A549 (cell line): ENCODE results near the gene PCDHB9. TPM values are rescaled to one million over a fixed set of nuclear protein-coding genes. Genes with fewer than 3 reads are reported as not detected.
"Not testable (repeated sequence)": the region's sequence is repeated elsewhere in the genome, so short reads cannot be mapped to it uniquely, and the experiment has no call there.

Experiments
- ATAC-seq, 2 experiments: fragments of 200-7000 bp in 1 of 2; fragments of >200 bp in 1 of 2; cut with Nextera tagmentation in 1 of 2; cut with Tn5 transposase in 1 of 2; 3 replicates each; pipeline versions ENCODE4 v1.8.0 to v1.9.1; 2018 to 2020; ENCODE audit warnings: mild to moderate bottlenecking in 1 of 2, moderate library complexity in 1 of 2
- CTCF ChIA-PET: fragments of 300-600 bp; sonication (Branson Sonifier 250); formaldehyde crosslinking; extraction: SDS; loops from one replicate; lab custom pipeline; 2021; ENCODE audit warnings: antibody characterized with exemption, inconsistent platforms; lab: Yijun Ruan, JAX
- POLR2A ChIA-PET: fragments of 350-600 bp; formaldehyde crosslinking; extraction: SDS; loops from one replicate; lab custom pipeline; 2021; ENCODE audit warnings: antibody characterized with exemption, inconsistent platforms; lab: Yijun Ruan, JAX
- DNase-seq, 2 experiments: peaks; one replicate each; pipeline versions ENCODE4 v3.0.0 to v3.0.0-alpha.2; 2011 to 2016; ENCODE audit warnings: low read depth in 1 of 2, low spot score in 1 of 2
- FAIRE-seq: peaks from 2 replicates; lab custom pipeline; 2011; peaks lifted over from hg19 to GRCh38; lab: Jason Lieb, UNC
- H3K27ac ChIP-seq, 2 experiments: fragments of >200 bp; sonication (Bioruptor Twin); formaldehyde crosslinking; 3 replicates each; pipeline ENCODE4 v1.5.1; 2016 to 2017
- H3K4me1 ChIP-seq: fragments of >200 bp; sonication (Bioruptor Twin); formaldehyde crosslinking; 3 replicates; pipeline ENCODE4 v1.6.1; 2016
- H3K4me2 ChIP-seq: fragments of >200 bp; sonication (Bioruptor Twin); formaldehyde crosslinking; 3 replicates; pipeline ENCODE4 v1.6.1; 2016
- H3K4me3 ChIP-seq: fragments of >200 bp; sonication (Bioruptor Twin); formaldehyde crosslinking; 3 replicates; pipeline ENCODE4 v1.5.1; 2016
- H3K9me3 ChIP-seq: fragments of >200 bp; sonication (Bioruptor Twin); formaldehyde crosslinking; 3 replicates; pipeline ENCODE4 v1.6.1; 2016
- CBX8 ChIP-seq: fragments of 200-600 bp; sonication (generic); IDR thresholded peaks from 2 replicates; pipeline ENCODE4 v1.6.1; 2016
- CEBPB ChIP-seq, 2 experiments: fragments of >200 bp in 1 of 2; sonication (Bioruptor Twin) in 1 of 2; formaldehyde crosslinking in 1 of 2; IDR thresholded peaks; 2 replicates each; pipeline ENCODE4 v1.6.1; 2012 to 2016
- CHD2 ChIP-seq: fragments of 150-350 bp; IDR thresholded peaks from 2 replicates; pipeline ENCODE4 v1.6.1; 2014; ENCODE audit warnings: low read length; ENCODE audit not compliant: partially characterized antibody
- CHD4 ChIP-seq: fragments of 200-600 bp; sonication (generic); IDR thresholded peaks from 2 replicates; pipeline ENCODE4 v1.6.1; 2016; ENCODE audit warnings: antibody characterized with exemption, mild to moderate bottlenecking, borderline replicate concordance
- EP300 ChIP-seq, 2 experiments: fragments of >200 bp; sonication (Bioruptor Twin); formaldehyde crosslinking; IDR thresholded peaks; 2 replicates in 1 of 2; 3 replicates in 1 of 2; pipeline ENCODE4 v1.6.1; 2016 to 2017
- FOXS1 ChIP-seq: fragments of 250-450 bp; sonication (Bioruptor Pico); IDR thresholded peaks from 2 replicates; pipeline ENCODE4 v1.5.0; 2020; ENCODE audit warnings: mild to moderate bottlenecking, moderate library complexity
- HOXA7 ChIP-seq: fragments of 250-450 bp; sonication (Bioruptor Pico); IDR thresholded peaks from 2 replicates; pipeline ENCODE4 v1.5.0; 2020; ENCODE audit warnings: mild to moderate bottlenecking, moderate library complexity
- JUN ChIP-seq, 2 experiments: fragments of >200 bp; sonication (Bioruptor Twin); formaldehyde crosslinking; IDR thresholded peaks; 2 replicates in 1 of 2; 3 replicates in 1 of 2; pipeline ENCODE4 v1.6.1; 2016 to 2017
- JUNB ChIP-seq: fragments of >200 bp; sonication (Bioruptor Twin); formaldehyde crosslinking; IDR thresholded peaks from 2 replicates; pipeline ENCODE4 v1.6.1; 2016
- KDM1A ChIP-seq: fragments of 200-600 bp; sonication (generic); IDR thresholded peaks from 2 replicates; pipeline ENCODE4 v1.6.1; 2016; ENCODE audit warnings: low read depth, mild to moderate bottlenecking
- PHF8 ChIP-seq: fragments of 200-600 bp; sonication (generic); IDR thresholded peaks from 2 replicates; pipeline ENCODE4 v1.6.1; 2016; ENCODE audit warnings: low read depth, mild to moderate bottlenecking, antibody characterized with exemption, moderate library complexity, borderline replicate concordance
- RAD21 ChIP-seq, 2 experiments: fragments of >200 bp in 1 of 2; sonication (Bioruptor Twin) in 1 of 2; formaldehyde crosslinking in 1 of 2; IDR thresholded peaks in 1 of 2; conservative IDR thresholded peaks in 1 of 2; 2 replicates in 1 of 2; 3 replicates in 1 of 2; pipeline ENCODE4 v1.6.1; 2012 to 2018; ENCODE audit warnings: inconsistent platforms in 1 of 2
- SMC3 ChIP-seq: fragments of >200 bp; sonication (Bioruptor Twin); formaldehyde crosslinking; IDR thresholded peaks from 3 replicates; pipeline ENCODE4 v1.6.1; 2018; ENCODE audit warnings: inconsistent platforms
- TP53 ChIP-seq: fragments of 250-450 bp; sonication (Bioruptor Pico); IDR thresholded peaks from 2 replicates; pipeline ENCODE4 v1.5.0; 2021; ENCODE audit warnings: mild to moderate bottlenecking, moderate library complexity
- ZFP36 ChIP-seq: fragments of 450-650 bp; IDR thresholded peaks from 2 replicates; pipeline ENCODE4 v1.6.1; 2014; ENCODE audit warnings: borderline replicate concordance; ENCODE audit not compliant: partially characterized antibody
- WGBS: methylation state at CpG from one replicate; pipeline ENCODE4 v1.1.6; 2017; ENCODE audit errors: missing lambda C conversion rate; 5-methylcytosine and 5-hydroxymethylcytosine counted together
- polyA plus RNA-seq, 4 experiments: library from polyadenylated mRNA; depleted of rRNA in 3 of 4; stranded (reverse); fragments of >200 nt; fragmentation: RNase III in 1 of 4; extraction: RNeasy Plus Mini Kit Qiagen cat#74134 plus additional on column Dnase treatment in 1 of 4; gene quantifications; 2 replicates in 3 of 4; 3 replicates in 1 of 4; pipeline ENCODE4 v1.2.3, GENCODE V29; 2011 to 2017
- TF ChIP-seq, protein P1 (sequence below): fragments of >200 bp; sonication (Bioruptor Twin); formaldehyde crosslinking; IDR thresholded peaks from 2 replicates; pipeline ENCODE4 v1.6.1; 2016
- TF ChIP-seq, protein P2 (sequence below): fragments of 200-600 bp; sonication (generic); IDR thresholded peaks from 2 replicates; pipeline ENCODE4 v1.6.1; 2016; ENCODE audit warnings: antibody characterized with exemption, mild to moderate bottlenecking, moderate library complexity
- TF ChIP-seq, protein P3 (sequence below): IDR thresholded peaks from 2 replicates; pipeline ENCODE4 v1.6.1; 2012
- TF ChIP-seq, protein P4 (sequence below): IDR thresholded peaks from 2 replicates; pipeline ENCODE4 v1.6.1; 2012; ENCODE audit warnings: low read depth, borderline replicate concordance
- TF ChIP-seq, protein P5 (sequence below): fragments of >200 bp; sonication (Bioruptor Twin); formaldehyde crosslinking; IDR thresholded peaks from 3 replicates; pipeline ENCODE4 v1.5.1; 2016

Gene PCDHB9
- polyA plus RNA-seq, 2 of the 4 experiments (the other 2 are of a cell fraction): 0.01 to 0.12 TPM

DNA sequence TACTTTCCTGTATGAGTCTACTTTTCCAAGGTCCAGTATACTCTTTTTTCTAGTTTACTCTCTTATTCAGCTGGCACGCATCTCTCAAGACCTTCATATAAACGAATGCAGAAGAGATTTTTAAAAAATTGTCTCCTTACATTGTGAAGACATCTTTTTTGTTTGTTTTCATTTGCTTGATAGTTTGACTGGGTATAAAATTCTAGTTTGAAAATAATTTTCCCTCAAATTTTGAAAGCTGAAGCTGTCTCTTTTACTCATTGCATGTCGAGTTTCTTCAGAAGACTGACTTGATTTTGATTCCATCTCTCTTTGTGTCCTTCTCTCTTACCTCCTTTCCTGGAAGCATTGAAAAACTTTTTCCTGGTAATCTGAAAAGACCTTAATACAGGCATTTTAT is 9.4 kb downstream of the PCDHB9 start:
- TF ChIP-seq JUNB (no peak), SMC3 (no peak), EP300 (IDR thresholded peaks at IDR 0.05) (no peak), ZFP36 (no peak), HOXA7 (CRISPR knock-in tag) (no peak), CHD2 (no peak), KDM1A (no peak), TP53 (CRISPR knock-in tag) (no peak), CHD4 (no peak), CBX8 (no peak), JUN (IDR thresholded peaks at IDR 0.05) (no peak), FOXS1 (no peak)
- TF ChIP-seq, protein P1, sequence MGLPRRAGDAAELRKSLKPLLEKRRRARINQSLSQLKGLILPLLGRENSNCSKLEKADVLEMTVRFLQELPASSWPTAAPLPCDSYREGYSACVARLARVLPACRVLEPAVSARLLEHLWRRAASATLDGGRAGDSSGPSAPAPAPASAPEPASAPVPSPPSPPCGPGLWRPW: no peak
- TF ChIP-seq, protein P2, sequence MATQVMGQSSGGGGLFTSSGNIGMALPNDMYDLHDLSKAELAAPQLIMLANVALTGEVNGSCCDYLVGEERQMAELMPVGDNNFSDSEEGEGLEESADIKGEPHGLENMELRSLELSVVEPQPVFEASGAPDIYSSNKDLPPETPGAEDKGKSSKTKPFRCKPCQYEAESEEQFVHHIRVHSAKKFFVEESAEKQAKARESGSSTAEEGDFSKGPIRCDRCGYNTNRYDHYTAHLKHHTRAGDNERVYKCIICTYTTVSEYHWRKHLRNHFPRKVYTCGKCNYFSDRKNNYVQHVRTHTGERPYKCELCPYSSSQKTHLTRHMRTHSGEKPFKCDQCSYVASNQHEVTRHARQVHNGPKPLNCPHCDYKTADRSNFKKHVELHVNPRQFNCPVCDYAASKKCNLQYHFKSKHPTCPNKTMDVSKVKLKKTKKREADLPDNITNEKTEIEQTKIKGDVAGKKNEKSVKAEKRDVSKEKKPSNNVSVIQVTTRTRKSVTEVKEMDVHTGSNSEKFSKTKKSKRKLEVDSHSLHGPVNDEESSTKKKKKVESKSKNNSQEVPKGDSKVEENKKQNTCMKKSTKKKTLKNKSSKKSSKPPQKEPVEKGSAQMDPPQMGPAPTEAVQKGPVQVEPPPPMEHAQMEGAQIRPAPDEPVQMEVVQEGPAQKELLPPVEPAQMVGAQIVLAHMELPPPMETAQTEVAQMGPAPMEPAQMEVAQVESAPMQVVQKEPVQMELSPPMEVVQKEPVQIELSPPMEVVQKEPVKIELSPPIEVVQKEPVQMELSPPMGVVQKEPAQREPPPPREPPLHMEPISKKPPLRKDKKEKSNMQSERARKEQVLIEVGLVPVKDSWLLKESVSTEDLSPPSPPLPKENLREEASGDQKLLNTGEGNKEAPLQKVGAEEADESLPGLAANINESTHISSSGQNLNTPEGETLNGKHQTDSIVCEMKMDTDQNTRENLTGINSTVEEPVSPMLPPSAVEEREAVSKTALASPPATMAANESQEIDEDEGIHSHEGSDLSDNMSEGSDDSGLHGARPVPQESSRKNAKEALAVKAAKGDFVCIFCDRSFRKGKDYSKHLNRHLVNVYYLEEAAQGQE: no peak
- TF ChIP-seq, protein P3, sequence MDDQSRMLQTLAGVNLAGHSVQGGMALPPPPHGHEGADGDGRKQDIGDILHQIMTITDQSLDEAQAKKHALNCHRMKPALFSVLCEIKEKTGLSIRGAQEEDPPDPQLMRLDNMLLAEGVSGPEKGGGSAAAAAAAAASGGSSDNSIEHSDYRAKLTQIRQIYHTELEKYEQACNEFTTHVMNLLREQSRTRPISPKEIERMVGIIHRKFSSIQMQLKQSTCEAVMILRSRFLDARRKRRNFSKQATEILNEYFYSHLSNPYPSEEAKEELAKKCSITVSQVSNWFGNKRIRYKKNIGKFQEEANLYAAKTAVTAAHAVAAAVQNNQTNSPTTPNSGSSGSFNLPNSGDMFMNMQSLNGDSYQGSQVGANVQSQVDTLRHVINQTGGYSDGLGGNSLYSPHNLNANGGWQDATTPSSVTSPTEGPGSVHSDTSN: no peak
- TF ChIP-seq, protein P4, sequence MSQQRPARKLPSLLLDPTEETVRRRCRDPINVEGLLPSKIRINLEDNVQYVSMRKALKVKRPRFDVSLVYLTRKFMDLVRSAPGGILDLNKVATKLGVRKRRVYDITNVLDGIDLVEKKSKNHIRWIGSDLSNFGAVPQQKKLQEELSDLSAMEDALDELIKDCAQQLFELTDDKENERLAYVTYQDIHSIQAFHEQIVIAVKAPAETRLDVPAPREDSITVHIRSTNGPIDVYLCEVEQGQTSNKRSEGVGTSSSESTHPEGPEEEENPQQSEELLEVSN: no peak
- no peak for FAIRE-seq
- H3K9me3 ChIP-seq: peaks cover 18% of the 10 kb centered on the region
- CTCF ChIA-PET: interaction anchor here (0.6 to 1.8 kb wide), 2 partner anchors 9 to 33 kb away, joined by 3 to 10 read pairs; partner anchors contain the start of gene PCDHB9
- WGBS: 6% methylated on average over 3 of the region's 3 CpGs
- no peak overlapping the region for H3K4me2 ChIP-seq
- no peak overlapping the region for H3K4me3 ChIP-seq
- H3K27ac ChIP-seq: no peak overlapping the region
- no peak for DNase-seq
- H3K4me1 ChIP-seq: no peaks in the 10 kb centered on the region
- no peak for ATAC-seq
- POLR2A ChIA-PET: no interaction called here

DNA sequence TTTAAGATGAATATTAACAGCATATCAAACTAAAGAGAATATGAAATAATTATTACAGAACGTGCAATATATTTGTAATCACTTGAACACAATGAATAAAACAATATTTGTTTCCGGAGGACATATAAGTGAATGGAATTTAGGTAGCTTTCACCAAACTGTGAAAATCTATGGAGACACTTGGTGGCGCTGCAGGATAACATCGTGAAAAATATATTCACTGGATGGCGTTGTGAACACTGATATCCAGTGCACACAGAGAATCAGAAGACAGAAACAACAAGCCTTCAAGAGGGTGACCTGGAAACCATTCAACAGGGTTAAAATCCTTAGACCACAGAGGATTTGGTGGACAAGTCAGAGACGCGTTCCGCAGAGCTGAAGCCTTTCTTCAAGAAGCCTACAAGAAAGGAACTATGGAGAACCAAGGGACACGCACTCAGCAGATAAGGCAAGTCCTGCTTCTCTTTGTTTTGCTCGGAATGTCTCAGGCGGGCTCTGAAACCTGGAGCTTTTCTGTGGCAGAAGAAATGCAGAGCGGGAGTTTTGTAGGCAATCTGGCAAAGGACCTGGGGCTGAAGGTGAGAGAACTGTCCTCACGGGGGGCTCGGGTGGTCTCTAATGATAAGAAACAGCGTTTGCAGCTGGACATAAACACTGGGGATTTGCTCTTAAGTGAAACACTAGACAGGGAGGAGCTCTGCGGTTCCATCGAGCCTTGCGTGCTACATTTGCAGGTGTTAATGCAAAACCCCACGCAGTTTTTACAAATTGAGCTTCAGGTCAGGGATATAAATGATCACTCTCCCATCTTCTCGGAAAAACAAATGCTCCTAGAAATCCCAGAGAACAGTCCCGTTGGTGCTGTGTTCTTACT is 12.6 kb downstream of the PCDHB9 start, which contains the start of gene PCDHB11:
TSS of gene PCDHB11 (plus strand) at position 269 of the 877 bp plus-strand sequence. CDS start at position 417, 148 bp downstream.
- TF ChIP-seq RAD21 (conservative IDR thresholded peaks at IDR 0.05 in 1 of 2, IDR thresholded peaks at IDR 0.05 in 1 of 2): peak; percentile 31 to 46; a peak in 4 of 5 replicates
- no peak for TF ChIP-seq PHF8
- TF ChIP-seq CEBPB (IDR thresholded peaks at IDR 0.05): no peak
- TF ChIP-seq, protein P5, sequence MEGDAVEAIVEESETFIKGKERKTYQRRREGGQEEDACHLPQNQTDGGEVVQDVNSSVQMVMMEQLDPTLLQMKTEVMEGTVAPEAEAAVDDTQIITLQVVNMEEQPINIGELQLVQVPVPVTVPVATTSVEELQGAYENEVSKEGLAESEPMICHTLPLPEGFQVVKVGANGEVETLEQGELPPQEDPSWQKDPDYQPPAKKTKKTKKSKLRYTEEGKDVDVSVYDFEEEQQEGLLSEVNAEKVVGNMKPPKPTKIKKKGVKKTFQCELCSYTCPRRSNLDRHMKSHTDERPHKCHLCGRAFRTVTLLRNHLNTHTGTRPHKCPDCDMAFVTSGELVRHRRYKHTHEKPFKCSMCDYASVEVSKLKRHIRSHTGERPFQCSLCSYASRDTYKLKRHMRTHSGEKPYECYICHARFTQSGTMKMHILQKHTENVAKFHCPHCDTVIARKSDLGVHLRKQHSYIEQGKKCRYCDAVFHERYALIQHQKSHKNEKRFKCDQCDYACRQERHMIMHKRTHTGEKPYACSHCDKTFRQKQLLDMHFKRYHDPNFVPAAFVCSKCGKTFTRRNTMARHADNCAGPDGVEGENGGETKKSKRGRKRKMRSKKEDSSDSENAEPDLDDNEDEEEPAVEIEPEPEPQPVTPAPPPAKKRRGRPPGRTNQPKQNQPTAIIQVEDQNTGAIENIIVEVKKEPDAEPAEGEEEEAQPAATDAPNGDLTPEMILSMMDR: peak; percentile 38
- no peaks in the 10 kb centered on the region for H3K4me1 ChIP-seq
- H3K4me3 ChIP-seq: peak within 1 kb of the TSS; percentile 30; the same call in 2 of the 3 replicates
- ATAC-seq (peak; percentile 68 to 78; a peak in 5 of 6 replicates), FAIRE-seq (no peak), DNase-seq (peak; percentile 6 to 39)
- POLR2A ChIA-PET: interaction anchor here (1.0 kb wide), 1 partner anchor 121 kb away, joined by 3 read pairs; the partner anchor contains the start of gene TAF7
- H3K27ac ChIP-seq: no peak within 1 kb of the TSS
- H3K4me2 ChIP-seq: peak within 1 kb of the TSS; percentile 54
- H3K9me3 ChIP-seq: peaks cover 12% of the 10 kb centered on the region
- 13% methylated on average over 21 of the region's 21 CpGs for WGBS
- CTCF ChIA-PET: interaction anchor here (0.6 to 2.6 kb wide), 27 partner anchors 8 to 745 kb away, joined by 3 to 11 read pairs (median 4); partner anchors contain the start of genes HDAC3, PCDHB14, PCDHB16 and PCDHB9

DNA sequence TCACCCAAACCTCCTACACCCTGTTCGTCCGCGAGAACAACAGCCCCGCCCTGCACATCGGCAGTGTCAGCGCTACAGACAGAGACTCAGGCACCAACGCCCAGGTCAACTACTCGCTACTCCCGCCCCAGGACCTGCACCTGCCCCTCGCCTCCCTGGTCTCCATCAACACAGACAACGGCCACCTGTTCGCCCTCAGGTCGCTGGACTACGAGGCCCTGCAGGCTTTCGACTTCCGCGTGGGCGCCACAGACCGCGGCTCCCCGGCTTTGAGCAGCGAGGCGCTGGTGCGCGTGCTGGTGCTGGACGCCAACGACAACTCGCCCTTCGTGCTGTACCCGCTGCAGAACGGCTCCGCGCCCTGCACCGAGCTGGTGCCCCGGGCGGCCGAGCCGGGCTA is 14.2 kb downstream of the PCDHB9 start:
- FAIRE-seq, H3K4me1 ChIP-seq, H3K4me3 ChIP-seq, POLR2A ChIA-PET, DNase-seq, H3K9me3 ChIP-seq, ATAC-seq, CTCF ChIA-PET, H3K4me2 ChIP-seq, H3K27ac ChIP-seq: not testable (repeated sequence)
- WGBS: 70% methylated on average over 25 of the region's 38 CpGs

DNA sequence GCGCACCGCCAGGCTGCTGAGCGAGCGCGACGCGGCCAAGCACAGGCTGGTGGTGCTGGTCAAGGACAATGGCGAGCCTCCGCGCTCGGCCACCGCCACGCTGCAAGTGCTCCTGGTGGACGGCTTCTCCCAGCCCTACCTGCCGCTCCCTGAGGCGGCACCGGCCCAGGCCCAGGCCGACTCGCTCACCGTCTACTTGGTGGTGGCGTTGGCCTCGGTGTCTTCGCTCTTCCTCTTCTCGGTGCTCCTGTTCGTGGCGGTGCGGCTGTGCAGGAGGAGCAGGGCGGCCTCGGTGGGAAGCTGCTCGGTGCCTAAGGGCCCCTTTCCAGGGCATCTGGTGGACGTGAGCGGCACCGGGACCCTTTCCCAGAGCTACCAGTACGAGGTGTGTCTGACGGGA is 14.7 kb downstream of the PCDHB9 start:
- H3K27ac ChIP-seq, H3K9me3 ChIP-seq, ATAC-seq, H3K4me2 ChIP-seq, DNase-seq, FAIRE-seq, H3K4me1 ChIP-seq, H3K4me3 ChIP-seq, POLR2A ChIA-PET: not testable (repeated sequence)
- 69% methylated on average over 21 of the region's 35 CpGs for WGBS
- CTCF ChIA-PET: interaction anchor here (1.5 to 1.6 kb wide), 3 partner anchors 148 to 362 kb away, joined by 3 to 4 read pairs (median 3); partner anchors contain the start of gene PCDHGB1
